ENCODE data around the gene PLAAT1. TPM values are rescaled to one million over a fixed set of nuclear protein-coding genes. Genes with fewer than 3 reads are reported as not detected.

The PLAAT1 gene
- total RNA-seq, 1 experiment from 2014 or later = 1.0 TPM

- intact Hi-C loops (cut with micrococcal nuclease) = no loop called here
- BruUV-seq (replicated peaks) = no TSS peak
- POLR2A ChIA-PET = no interaction called here
- CTCF ChIA-PET = no interaction called here
- no peak for TF ChIP-seq CTCF (IDR thresholded peaks at IDR 0.05; ENCODE audit: unreplicated experiment)
- H3K4me1 Mint-ChIP-seq (ENCODE audit: insufficient read depth, unreplicated experiment) = no peaks in the 10 kb centered on the region
- no peak overlapping the region for H3K27ac Mint-ChIP-seq (ENCODE audit: low read depth, unreplicated experiment)
- H3K4me3 Mint-ChIP-seq (ENCODE audit: unreplicated experiment) = no peak overlapping the region
- DNase-seq (ENCODE audit: unreplicated experiment) = peak; percentile 15
- H3K36me3 Mint-ChIP-seq (ENCODE audit: insufficient read depth, unreplicated experiment) = no peaks in the 10 kb centered on the region
- H3K9me3 Mint-ChIP-seq (ENCODE audit: unreplicated experiment) = no peaks in the 10 kb centered on the region
- peaks cover 11% of the 10 kb centered on the region for H3K27me3 Mint-ChIP-seq (ENCODE audit: insufficient read depth, unreplicated experiment)
Measured at GRCh38 chr3:193292386-193292785, 51.4 kb downstream of the PLAAT1 start.

GRCh38 chr3:193295985-193296384 lies 55.0 kb downstream of the PLAAT1 start:
- POLR2A ChIA-PET = no interaction called here
- CTCF ChIA-PET = no interaction called here
- Mint-ChIP-seq H3K9me3 (ENCODE audit: unreplicated experiment) (no peaks in the 10 kb centered on the region), H3K27ac (ENCODE audit: low read depth, unreplicated experiment) (no peak overlapping the region), H3K27me3 (ENCODE audit: insufficient read depth, unreplicated experiment) (peaks cover 11% of the 10 kb centered on the region), H3K4me1 (ENCODE audit: insufficient read depth, unreplicated experiment) (no peaks in the 10 kb centered on the region), H3K4me3 (ENCODE audit: unreplicated experiment) (no peak overlapping the region), H3K36me3 (ENCODE audit: insufficient read depth, unreplicated experiment) (no peaks in the 10 kb centered on the region)
- TF ChIP-seq CTCF (IDR thresholded peaks at IDR 0.05; ENCODE audit: unreplicated experiment) = no peak
- no peak for DNase-seq (ENCODE audit: unreplicated experiment)
- intact Hi-C loops (cut with micrococcal nuclease) = no loop called here
- no TSS peak for BruUV-seq (replicated peaks)

- BruUV-seq (replicated peaks) = no TSS peak
- Mint-ChIP-seq H3K27ac (ENCODE audit: low read depth, unreplicated experiment) (no peak overlapping the region), H3K4me1 (ENCODE audit: insufficient read depth, unreplicated experiment) (no peaks in the 10 kb centered on the region), H3K27me3 (ENCODE audit: insufficient read depth, unreplicated experiment) (peaks cover 11% of the 10 kb centered on the region), H3K9me3 (ENCODE audit: unreplicated experiment) (no peaks in the 10 kb centered on the region), H3K36me3 (ENCODE audit: insufficient read depth, unreplicated experiment) (no peaks in the 10 kb centered on the region), H3K4me3 (ENCODE audit: unreplicated experiment) (no peak overlapping the region)
- ChIA-PET CTCF (interaction anchor here (0.6 kb wide), 1 partner anchor 189 kb away, joined by 3 read pairs; no protein-coding TSS in a partner anchor), POLR2A (no interaction called here)
- no peak for TF ChIP-seq CTCF (IDR thresholded peaks at IDR 0.05; ENCODE audit: unreplicated experiment)
- intact Hi-C loops (cut with micrococcal nuclease) = no loop called here
- peak; percentile 38 for DNase-seq (ENCODE audit: unreplicated experiment)
Measured at GRCh38 chr3:193297421-193297820, 56.4 kb downstream of the PLAAT1 start.

- Mint-ChIP-seq H3K36me3 (ENCODE audit: insufficient read depth, unreplicated experiment) (peaks cover 6% of the 10 kb centered on the region), H3K9me3 (ENCODE audit: unreplicated experiment) (no peaks in the 10 kb centered on the region), H3K27ac (ENCODE audit: low read depth, unreplicated experiment) (no peak overlapping the region), H3K4me3 (ENCODE audit: unreplicated experiment) (no peak overlapping the region), H3K4me1 (ENCODE audit: insufficient read depth, unreplicated experiment) (no peaks in the 10 kb centered on the region), H3K27me3 (ENCODE audit: insufficient read depth, unreplicated experiment) (peaks cover 20% of the 10 kb centered on the region)
- intact Hi-C loops (cut with micrococcal nuclease) = no loop called here
- ChIA-PET CTCF (interaction anchor here (0.6 kb wide), 2 partner anchors 143 to 835 kb away, joined by 3 read pairs; no protein-coding TSS in a partner anchor), POLR2A (no interaction called here)
- DNase-seq (ENCODE audit: unreplicated experiment) = peak; percentile 70
- no TSS peak for BruUV-seq (replicated peaks)
- no peak for TF ChIP-seq CTCF (IDR thresholded peaks at IDR 0.05; ENCODE audit: unreplicated experiment)
Measured at GRCh38 chr3:193301433-193301832, 60.4 kb downstream of the PLAAT1 start.

Measured in MCF 10A (cell line).